ENCODE results near the gene AHDC1.

DNA sequence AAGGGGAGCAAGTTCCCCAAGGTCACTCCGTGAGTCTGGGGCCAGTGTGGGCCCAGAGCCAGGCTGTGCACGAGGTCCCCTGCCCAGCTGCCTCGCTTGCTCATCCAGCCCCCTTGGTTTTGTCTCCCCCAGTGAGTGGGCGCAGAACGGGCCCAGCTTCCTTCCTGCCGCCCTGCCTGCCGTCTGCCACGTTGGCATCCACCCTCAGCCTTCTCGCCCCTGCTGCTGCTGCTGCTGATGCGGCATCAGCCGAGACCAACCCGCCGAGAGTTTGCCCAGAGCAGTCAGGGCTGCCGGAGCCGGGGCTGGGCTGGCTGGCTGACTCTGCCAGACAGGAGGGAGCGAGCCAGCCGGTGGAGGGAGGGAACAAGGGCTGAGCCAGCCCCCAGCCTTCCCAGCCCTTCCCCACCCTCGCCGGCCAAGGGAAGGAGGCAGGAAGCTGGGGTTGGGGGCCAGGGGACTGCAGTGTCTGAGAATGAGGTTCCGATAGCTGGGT is 82.6 kb downstream of the AHDC1 start:
- TF ChIP-seq, protein P1, sequence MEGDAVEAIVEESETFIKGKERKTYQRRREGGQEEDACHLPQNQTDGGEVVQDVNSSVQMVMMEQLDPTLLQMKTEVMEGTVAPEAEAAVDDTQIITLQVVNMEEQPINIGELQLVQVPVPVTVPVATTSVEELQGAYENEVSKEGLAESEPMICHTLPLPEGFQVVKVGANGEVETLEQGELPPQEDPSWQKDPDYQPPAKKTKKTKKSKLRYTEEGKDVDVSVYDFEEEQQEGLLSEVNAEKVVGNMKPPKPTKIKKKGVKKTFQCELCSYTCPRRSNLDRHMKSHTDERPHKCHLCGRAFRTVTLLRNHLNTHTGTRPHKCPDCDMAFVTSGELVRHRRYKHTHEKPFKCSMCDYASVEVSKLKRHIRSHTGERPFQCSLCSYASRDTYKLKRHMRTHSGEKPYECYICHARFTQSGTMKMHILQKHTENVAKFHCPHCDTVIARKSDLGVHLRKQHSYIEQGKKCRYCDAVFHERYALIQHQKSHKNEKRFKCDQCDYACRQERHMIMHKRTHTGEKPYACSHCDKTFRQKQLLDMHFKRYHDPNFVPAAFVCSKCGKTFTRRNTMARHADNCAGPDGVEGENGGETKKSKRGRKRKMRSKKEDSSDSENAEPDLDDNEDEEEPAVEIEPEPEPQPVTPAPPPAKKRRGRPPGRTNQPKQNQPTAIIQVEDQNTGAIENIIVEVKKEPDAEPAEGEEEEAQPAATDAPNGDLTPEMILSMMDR (IDR thresholded peaks at IDR 0.05): no peak
- no peak for TF ChIP-seq POLR2A (IDR thresholded peaks at IDR 0.05)
